Vagina (tissue), 2 donors: ENCODE measurements around the gene C17orf100.

ENCODE experiments used
- POLR2A ChIP-seq, 2 donors: fragments of 450-650 bp; IDR thresholded peaks; one replicate each; pipeline ENCODE4 v1.6.1; 2017; ENCODE audit warnings: antibody characterized with exemption in 2 of 2, mild to moderate bottlenecking in 2 of 2, moderate library complexity in 2 of 2
- POLR2AphosphoS5 ChIP-seq, 2 donors: sonication (generic); formaldehyde crosslinking; IDR thresholded peaks; one replicate each; pipeline ENCODE4 v1.9.0; 2017; ENCODE audit warnings: antibody characterized with exemption in 2 of 2, mild to moderate bottlenecking in 2 of 2, low read depth in 1 of 2; ENCODE audit not compliant: insufficient read depth in 1 of 2
- TF ChIP-seq, protein P1 (sequence below), 3 experiments: fragments of 450-650 bp in 2 of 3; fragments of 200-600 bp in 1 of 3; sonication (generic) in 1 of 3; IDR thresholded peaks; one replicate each; pipeline ENCODE4 v1.5.1; 2017 to 2019; ENCODE audit warnings: antibody characterized with exemption in 3 of 3, mild to moderate bottlenecking in 2 of 3, moderate library complexity in 2 of 3

DNA sequence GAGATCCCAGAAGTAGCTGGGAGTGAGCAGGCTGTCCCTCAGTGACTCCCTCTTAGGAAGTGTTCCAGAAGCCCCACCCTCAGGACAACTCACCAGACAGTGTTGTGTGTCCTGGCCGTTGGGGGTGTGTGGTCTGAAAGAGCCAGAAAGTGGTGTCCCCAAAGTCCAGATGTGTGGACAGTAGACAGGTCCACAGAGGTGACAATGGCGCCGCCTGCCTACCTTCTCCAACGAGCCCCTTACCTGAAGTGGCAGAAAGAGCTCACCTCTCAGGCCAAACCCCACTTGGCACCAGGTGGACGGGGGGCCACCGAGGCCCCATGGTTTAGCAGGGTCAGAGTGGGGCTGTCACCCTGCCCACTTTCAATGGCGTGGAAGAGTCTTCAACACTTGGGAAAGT lies 19.9 kb downstream of the C17orf100 start:
- TF ChIP-seq, protein P1, sequence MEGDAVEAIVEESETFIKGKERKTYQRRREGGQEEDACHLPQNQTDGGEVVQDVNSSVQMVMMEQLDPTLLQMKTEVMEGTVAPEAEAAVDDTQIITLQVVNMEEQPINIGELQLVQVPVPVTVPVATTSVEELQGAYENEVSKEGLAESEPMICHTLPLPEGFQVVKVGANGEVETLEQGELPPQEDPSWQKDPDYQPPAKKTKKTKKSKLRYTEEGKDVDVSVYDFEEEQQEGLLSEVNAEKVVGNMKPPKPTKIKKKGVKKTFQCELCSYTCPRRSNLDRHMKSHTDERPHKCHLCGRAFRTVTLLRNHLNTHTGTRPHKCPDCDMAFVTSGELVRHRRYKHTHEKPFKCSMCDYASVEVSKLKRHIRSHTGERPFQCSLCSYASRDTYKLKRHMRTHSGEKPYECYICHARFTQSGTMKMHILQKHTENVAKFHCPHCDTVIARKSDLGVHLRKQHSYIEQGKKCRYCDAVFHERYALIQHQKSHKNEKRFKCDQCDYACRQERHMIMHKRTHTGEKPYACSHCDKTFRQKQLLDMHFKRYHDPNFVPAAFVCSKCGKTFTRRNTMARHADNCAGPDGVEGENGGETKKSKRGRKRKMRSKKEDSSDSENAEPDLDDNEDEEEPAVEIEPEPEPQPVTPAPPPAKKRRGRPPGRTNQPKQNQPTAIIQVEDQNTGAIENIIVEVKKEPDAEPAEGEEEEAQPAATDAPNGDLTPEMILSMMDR (IDR thresholded peaks at IDR 0.05): no peak
- TF ChIP-seq POLR2A (IDR thresholded peaks at IDR 0.05): no peak
- TF ChIP-seq POLR2AphosphoS5 (IDR thresholded peaks at IDR 0.05; ENCODE audit: insufficient read depth in 1 of 2, low read depth in 1 of 2): no peak
